ENCODE results near the gene SLC35B3. TPM values are rescaled to one million over a fixed set of nuclear protein-coding genes. Genes with fewer than 3 reads are reported as not detected.

SLC35B3 gene
- total and polyA plus RNA-seq, 10 of the 15 experiments (the other 5 are each of a cell fraction or from before 2014, with no cell fraction given) = 10.5 to 28.1 (median 12.4) TPM

DNA sequence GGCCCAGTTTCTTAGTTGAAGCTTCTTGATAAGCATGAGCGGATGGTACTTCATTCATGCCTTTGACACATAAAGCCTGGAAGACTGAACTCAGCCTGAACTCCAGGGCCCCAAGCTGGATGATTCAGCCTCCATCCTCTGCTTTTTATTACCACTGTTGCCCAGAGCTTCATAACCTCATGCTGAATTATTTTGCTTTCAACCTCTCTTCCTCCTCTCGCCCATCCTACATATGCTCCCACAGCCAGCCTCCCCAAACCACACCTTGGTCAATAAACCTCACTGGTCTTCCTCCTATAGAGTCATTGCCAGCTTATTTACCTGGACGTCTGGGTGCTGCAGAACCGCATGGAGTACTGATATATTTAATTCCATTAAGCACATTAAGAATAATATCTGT lies 59.4 kb downstream of the SLC35B3 start:
- Histone ChIP-seq H3K27ac (ENCODE audit: control insufficient read depth, insufficient read depth) (no peak overlapping the region), H3K9me3 (replicated peaks; ENCODE audit: control insufficient read depth, insufficient read depth, low read length) (no peaks in the 10 kb centered on the region), H4K20me1 (ENCODE audit: control insufficient read depth, insufficient read depth) (no peaks in the 10 kb centered on the region), H3K4me1 (ENCODE audit: control insufficient read depth, insufficient read depth, low read length) (no peaks in the 10 kb centered on the region), H3K36me3 (ENCODE audit: control insufficient read depth in 2 of 2, insufficient read depth in 2 of 2, low read length in 1 of 2) (no peaks in the 10 kb centered on the region), H3K4me2 (ENCODE audit: control insufficient read depth, insufficient read depth) (no peak overlapping the region), H2AFZ (ENCODE audit: control insufficient read depth, low read depth, low read length) (no peak overlapping the region), H3K79me2 (ENCODE audit: control insufficient read depth, insufficient read depth, low read length) (no peaks in the 10 kb centered on the region), H3K9ac (ENCODE audit: control insufficient read depth, insufficient read depth, low read length) (no peak overlapping the region), H3K4me3 (no peak overlapping the region), H3K27me3 (replicated peaks in 1 of 2; ENCODE audit: control insufficient read depth in 2 of 2, insufficient read depth in 2 of 2, low read length in 1 of 2) (no peaks in the 10 kb centered on the region)
- 29% methylated on average over 4 of the region's 4 CpGs for WGBS (ENCODE audit: insufficient coverage, insufficient replicate concordance, low lambda C conversion rate, missing lambda C conversion rate)
- CTCF ChIA-PET = no interaction called here
- DNase-seq (ENCODE audit: low read depth, low spot score) (no peak), FAIRE-seq (no peak), ATAC-seq (no peak)
- POLR2A ChIA-PET = no interaction called here
- SMC1A ChIA-PET (ENCODE audit: uncharacterized antibody, unreplicated experiment) = no interaction called here
- in situ Hi-C loops (cut with MboI) = no loop called here
- TF ChIP-seq PBX3 (IDR thresholded peaks at IDR 0.05; ENCODE audit: insufficient replicate concordance, low read depth, low read length) (no peak), ZBTB11 (CRISPR knock-in tag; IDR thresholded peaks at IDR 0.05) (no peak), YBX1 (IDR thresholded peaks at IDR 0.05) (no peak), NFYA (IDR thresholded peaks at IDR 0.05; ENCODE audit: borderline replicate concordance, low read depth, low read length) (no peak), FOXM1 (IDR thresholded peaks at IDR 0.05; ENCODE audit: low read depth, low read length) (no peak), ELK1 (IDR thresholded peaks at IDR 0.05; ENCODE audit: low read depth, low read length) (no peak), SUZ12 (IDR thresholded peaks at IDR 0.05; ENCODE audit: unreplicated experiment) (no peak), NRF1 (conservative IDR thresholded peaks at IDR 0.05; ENCODE audit: low read depth, low read length) (no peak), SMAD1 (IDR thresholded peaks at IDR 0.05; ENCODE audit: low read depth, partially characterized antibody) (no peak), SIN3A (IDR thresholded peaks at IDR 0.05; ENCODE audit: low read depth, low read length) (no peak), STAT1 (conservative IDR thresholded peaks at IDR 0.05) (no peak), KAT2A (conservative IDR thresholded peaks at IDR 0.05; ENCODE audit: control insufficient read depth, low read depth, low read length) (no peak), CREB1 (IDR thresholded peaks at IDR 0.05; ENCODE audit: low read depth) (no peak)
- TF ChIP-seq, protein P1, sequence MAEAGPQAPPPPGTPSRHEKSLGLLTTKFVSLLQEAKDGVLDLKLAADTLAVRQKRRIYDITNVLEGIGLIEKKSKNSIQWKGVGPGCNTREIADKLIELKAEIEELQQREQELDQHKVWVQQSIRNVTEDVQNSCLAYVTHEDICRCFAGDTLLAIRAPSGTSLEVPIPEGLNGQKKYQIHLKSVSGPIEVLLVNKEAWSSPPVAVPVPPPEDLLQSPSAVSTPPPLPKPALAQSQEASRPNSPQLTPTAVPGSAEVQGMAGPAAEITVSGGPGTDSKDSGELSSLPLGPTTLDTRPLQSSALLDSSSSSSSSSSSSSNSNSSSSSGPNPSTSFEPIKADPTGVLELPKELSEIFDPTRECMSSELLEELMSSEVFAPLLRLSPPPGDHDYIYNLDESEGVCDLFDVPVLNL (IDR thresholded peaks at IDR 0.05; ENCODE audit: low read depth, low read length) = no peak
- no TSS peak for BruUV-seq (replicated peaks)
- intact Hi-C loops (cut with micrococcal nuclease; ENCODE audit: unreplicated experiment) = no loop called here
- RAD21 ChIA-PET (ENCODE audit: unreplicated experiment) = no interaction called here

Measured in GM12878 (cell line).